Measurements from ENCODE around the gene DNAH2. TPM values are rescaled to one million over a fixed set of nuclear protein-coding genes. Genes with fewer than 3 reads are reported as not detected.

Gene DNAH2
- total and polyA plus RNA-seq, 7 donors, result under 0.01 to 0.36 (median 0.30) TPM; not detected in 3

- no peak for DNase-seq
- Histone ChIP-seq H3K4me1 (no peaks in the 10 kb centered on the region), H3K36me3 (no peaks in the 10 kb centered on the region), H3K27ac (no peak overlapping the region), H3K9me3 (no peaks in the 10 kb centered on the region), H3K4me3 (no peak overlapping the region), H3K27me3 (no peaks in the 10 kb centered on the region)
- TF ChIP-seq CTCF (IDR thresholded peaks at IDR 0.05) (no peak), POLR2AphosphoS5 (IDR thresholded peaks at IDR 0.05) (no peak), EP300 (IDR thresholded peaks at IDR 0.05) (no peak), POLR2A (IDR thresholded peaks at IDR 0.05) (no peak)
- 92 to 93% methylated on average over 13 of the region's 13 CpGs for WGBS, 2 donors
- intact Hi-C loops (cut with DNase I), result no loop called here
These were observed 80.4 kb downstream of the DNAH2 start for GRCh38 chr17:7797976-7798375.

GRCh38 chr17:7798839-7799238 lies 81.3 kb downstream of the DNAH2 start:
- DNase-seq, result no peak
- 78 to 85% methylated on average over 13 of the region's 13 CpGs for WGBS, 2 donors
- H3K4me1 ChIP-seq, result no peaks in the 10 kb centered on the region
- no peak overlapping the region for H3K4me3 ChIP-seq
- intact Hi-C loops (cut with DNase I), result no loop called here
- H3K9me3 ChIP-seq, result no peaks in the 10 kb centered on the region
- no peaks in the 10 kb centered on the region for H3K36me3 ChIP-seq
- no peak for TF ChIP-seq CTCF (IDR thresholded peaks at IDR 0.05)
- no peak for TF ChIP-seq POLR2AphosphoS5 (IDR thresholded peaks at IDR 0.05)
- H3K27me3 ChIP-seq, result peaks cover 0 to 3% (median 0%) of the 10 kb centered on the region in 3 donors
- H3K27ac ChIP-seq, result no peak overlapping the region

- Histone ChIP-seq H3K27me3 (peaks cover 0 to 13% (median 0%) of the 10 kb centered on the region in 3 donors), H3K36me3 (no peaks in the 10 kb centered on the region), H3K4me1 (no peaks in the 10 kb centered on the region), H3K4me3 (no peak overlapping the region), H3K27ac (no peak overlapping the region), H3K9me3 (no peaks in the 10 kb centered on the region)
- no peak for TF ChIP-seq EP300 (IDR thresholded peaks at IDR 0.05)
- TF ChIP-seq CTCF (IDR thresholded peaks at IDR 0.05), result no peak
- TF ChIP-seq POLR2AphosphoS5 (IDR thresholded peaks at IDR 0.05), result no peak
- no peak for TF ChIP-seq POLR2A (IDR thresholded peaks at IDR 0.05)
- 10 to 43% methylated on average over 13 of the region's 13 CpGs for WGBS, 2 donors
- intact Hi-C loops (cut with DNase I), result no loop called here
- no peak for DNase-seq
These were observed 86.4 kb downstream of the DNAH2 start for GRCh38 chr17:7803981-7804380.

GRCh38 chr17:7806587-7806986 lies 89.0 kb downstream of the DNAH2 start:
- intact Hi-C loops (cut with DNase I), result no loop called here
- H3K36me3 ChIP-seq, result no peaks in the 10 kb centered on the region
- TF ChIP-seq POLR2AphosphoS5 (IDR thresholded peaks at IDR 0.05) (no peak), CTCF (IDR thresholded peaks at IDR 0.05) (no peak), EP300 (IDR thresholded peaks at IDR 0.05) (no peak), POLR2A (IDR thresholded peaks at IDR 0.05) (no peak)
- DNase-seq, result peak; percentile 3
- 83 to 88% methylated on average over 6 of the region's 6 CpGs for WGBS, 2 donors
- H3K4me1 ChIP-seq, result no peaks in the 10 kb centered on the region
- H3K27me3 ChIP-seq, result peaks cover 0 to 13% (median 0%) of the 10 kb centered on the region in 3 donors
- H3K9me3 ChIP-seq, result no peaks in the 10 kb centered on the region
- no peak overlapping the region for H3K4me3 ChIP-seq
- no peak overlapping the region for H3K27ac ChIP-seq

- WGBS, 2 donors, result 92 to 96% methylated on average over 21 of the region's 21 CpGs
- Histone ChIP-seq H3K4me3 (no peak overlapping the region), H3K27ac (no peak overlapping the region), H3K9me3 (no peaks in the 10 kb centered on the region), H3K27me3 (peaks cover 0 to 13% (median 0%) of the 10 kb centered on the region in 3 donors), H3K36me3 (no peaks in the 10 kb centered on the region), H3K4me1 (no peaks in the 10 kb centered on the region)
- intact Hi-C loops (cut with DNase I), result no loop called here
- no peak for TF ChIP-seq POLR2AphosphoS5 (IDR thresholded peaks at IDR 0.05)
- TF ChIP-seq POLR2A (IDR thresholded peaks at IDR 0.05), result no peak
- TF ChIP-seq EP300 (IDR thresholded peaks at IDR 0.05), result no peak
- no peak for TF ChIP-seq CTCF (IDR thresholded peaks at IDR 0.05)
- DNase-seq, result peak; percentile 51
These were observed 89.7 kb downstream of the DNAH2 start for GRCh38 chr17:7807206-7807605.

All from sigmoid colon (tissue), 7 donors.